Memory B cell (primary cell): ENCODE results near the gene GLT1D1.

Source experiments
- ATAC-seq: fragments of 150-1000 bp; cut with Tn5 transposase; 2 replicates; pipeline ENCODE4 v1.10.0; 2021; ENCODE audit warnings: low read depth, mild to moderate bottlenecking, moderate library complexity
- DNase-seq, 2 donors: peaks; one replicate each; pipeline ENCODE4 v3.0.0; 2022; ENCODE audit warnings: low spot score in 2 of 2
- H3K27ac Mint-ChIP-seq: one replicate; pipeline ENCODE4 v1.8.0; 2022; ENCODE audit warnings: mild to moderate bottlenecking, moderate library complexity, mixed read lengths
- H3K27me3 Mint-ChIP-seq: one replicate; pipeline ENCODE4 v1.8.0; 2022; ENCODE audit warnings: mixed read lengths
- H3K36me3 Mint-ChIP-seq: one replicate; pipeline ENCODE4 v1.8.0; 2022; ENCODE audit warnings: mild to moderate bottlenecking, mixed read lengths
- H3K4me1 Mint-ChIP-seq: one replicate; pipeline ENCODE4 v1.8.0; 2022; ENCODE audit warnings: mixed read lengths
- H3K4me3 Mint-ChIP-seq: one replicate; pipeline ENCODE4 v1.8.0; 2022; ENCODE audit warnings: mild to moderate bottlenecking, moderate library complexity, mixed read lengths
- H3K9me3 Mint-ChIP-seq: one replicate; pipeline ENCODE4 v1.8.0; 2022; ENCODE audit warnings: mixed read lengths

Gene GLT1D1

DNA sequence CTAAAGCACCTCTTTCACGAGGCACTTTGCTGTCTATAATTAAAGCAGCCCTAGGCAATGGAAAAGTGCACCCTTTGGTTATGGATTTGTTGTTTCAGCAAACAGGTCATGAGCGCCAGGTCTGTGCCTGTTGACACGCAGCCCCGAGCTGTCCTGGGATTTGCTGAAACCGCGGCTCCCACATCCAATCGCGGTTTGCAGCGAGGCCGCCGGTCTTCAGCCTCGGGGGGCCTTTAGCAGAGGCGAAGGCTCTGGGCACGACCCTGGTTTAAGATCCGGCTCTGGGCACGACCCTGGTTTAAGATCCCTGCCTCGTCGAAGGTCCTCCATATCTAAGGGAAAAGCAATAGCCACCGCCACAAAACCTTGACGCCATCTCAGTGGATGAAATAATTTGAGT, 79.2 kb downstream of the GLT1D1 start:
- Mint-ChIP-seq H3K9me3 (peaks cover 3% of the 10 kb centered on the region), H3K27me3 (peaks cover 5% of the 10 kb centered on the region), H3K27ac (no peak overlapping the region), H3K4me1 (no peaks in the 10 kb centered on the region), H3K4me3 (no peak overlapping the region), H3K36me3 (no peaks in the 10 kb centered on the region)
- ATAC-seq = no peak
- DNase-seq = no peak

DNA sequence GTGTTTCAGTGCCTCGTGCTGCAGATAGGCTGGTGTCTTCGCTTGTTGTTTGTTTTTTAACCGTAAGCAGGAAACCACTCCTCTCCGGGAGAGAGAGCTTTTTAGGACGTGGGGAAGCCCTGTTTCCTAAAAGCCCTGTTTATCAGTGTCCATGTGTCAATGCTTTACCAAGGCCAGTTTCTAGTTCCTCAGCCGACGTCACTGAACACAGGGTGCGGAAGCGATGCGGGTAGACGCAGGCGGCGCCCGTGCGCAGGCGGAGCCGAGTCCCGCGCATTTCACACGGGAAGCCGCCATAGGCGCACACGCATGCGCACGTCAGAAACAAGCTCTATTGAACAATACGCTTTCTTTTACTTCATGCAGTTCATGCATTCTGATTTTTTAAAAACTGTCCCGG, 79.8 kb downstream of the GLT1D1 start:
- no peak for DNase-seq
- H3K9me3 Mint-ChIP-seq = peaks cover 4% of the 10 kb centered on the region

DNA sequence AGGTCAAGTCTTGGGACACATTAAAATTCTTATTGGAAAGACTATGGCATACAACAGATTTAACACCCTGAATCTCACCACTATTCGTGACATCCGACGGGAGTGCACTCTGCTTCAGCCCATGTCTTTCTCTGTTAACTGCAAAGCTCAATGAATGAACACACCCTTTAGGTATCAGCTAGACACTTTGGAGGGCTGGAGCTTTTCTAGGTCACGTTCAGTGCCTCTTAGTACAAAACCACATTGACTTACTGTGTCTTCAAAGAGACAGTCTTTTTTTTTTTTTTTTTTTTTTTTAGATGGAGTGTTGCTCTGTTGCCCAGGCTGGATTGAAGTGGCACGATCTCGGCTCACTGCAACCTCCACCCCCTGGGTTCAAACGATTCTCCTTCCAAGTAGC, 80.6 kb downstream of the GLT1D1 start:
- ATAC-seq (no peak), DNase-seq (no peak)
- Mint-ChIP-seq H3K4me3 (no peak overlapping the region), H3K27me3 (peaks cover 5% of the 10 kb centered on the region), H3K36me3 (no peaks in the 10 kb centered on the region), H3K9me3 (peaks cover 4% of the 10 kb centered on the region), H3K4me1 (no peaks in the 10 kb centered on the region), H3K27ac (no peak overlapping the region)

More for the DNA sequence above, 79.8 kb downstream of the GLT1D1 start:
- ATAC-seq = no peak
- Mint-ChIP-seq H3K4me3 (no peak overlapping the region), H3K4me1 (no peaks in the 10 kb centered on the region), H3K27me3 (peaks cover 5% of the 10 kb centered on the region), H3K36me3 (no peaks in the 10 kb centered on the region), H3K27ac (no peak overlapping the region)

DNA sequence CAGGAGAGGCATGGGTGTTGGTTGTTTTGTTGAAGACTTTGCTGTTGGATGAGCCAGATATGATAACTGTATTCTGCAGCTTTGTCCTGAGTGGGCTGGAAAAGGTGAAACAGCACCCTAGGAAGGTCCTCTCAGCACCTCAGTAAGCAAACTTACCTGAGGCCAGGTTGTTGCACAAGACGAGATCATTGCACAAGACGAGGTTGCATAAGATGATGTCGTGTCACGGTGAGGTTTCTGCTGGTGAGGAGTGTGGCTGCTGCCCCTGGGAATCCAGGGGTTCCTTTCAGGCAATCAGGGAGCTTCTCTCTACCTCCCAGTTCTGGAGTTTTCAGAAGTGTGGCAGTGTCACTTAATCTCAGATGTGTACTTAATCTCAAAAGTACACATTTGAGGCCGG, 85.6 kb downstream of the GLT1D1 start:
- no peak overlapping the region for H3K27ac Mint-ChIP-seq
- no peak for ATAC-seq
- no peak for DNase-seq
- no peaks in the 10 kb centered on the region for H3K36me3 Mint-ChIP-seq
- no peaks in the 10 kb centered on the region for H3K4me1 Mint-ChIP-seq
- H3K9me3 Mint-ChIP-seq = peaks cover 4% of the 10 kb centered on the region
- H3K4me3 Mint-ChIP-seq = no peak overlapping the region
- peaks cover 7% of the 10 kb centered on the region for H3K27me3 Mint-ChIP-seq

DNA sequence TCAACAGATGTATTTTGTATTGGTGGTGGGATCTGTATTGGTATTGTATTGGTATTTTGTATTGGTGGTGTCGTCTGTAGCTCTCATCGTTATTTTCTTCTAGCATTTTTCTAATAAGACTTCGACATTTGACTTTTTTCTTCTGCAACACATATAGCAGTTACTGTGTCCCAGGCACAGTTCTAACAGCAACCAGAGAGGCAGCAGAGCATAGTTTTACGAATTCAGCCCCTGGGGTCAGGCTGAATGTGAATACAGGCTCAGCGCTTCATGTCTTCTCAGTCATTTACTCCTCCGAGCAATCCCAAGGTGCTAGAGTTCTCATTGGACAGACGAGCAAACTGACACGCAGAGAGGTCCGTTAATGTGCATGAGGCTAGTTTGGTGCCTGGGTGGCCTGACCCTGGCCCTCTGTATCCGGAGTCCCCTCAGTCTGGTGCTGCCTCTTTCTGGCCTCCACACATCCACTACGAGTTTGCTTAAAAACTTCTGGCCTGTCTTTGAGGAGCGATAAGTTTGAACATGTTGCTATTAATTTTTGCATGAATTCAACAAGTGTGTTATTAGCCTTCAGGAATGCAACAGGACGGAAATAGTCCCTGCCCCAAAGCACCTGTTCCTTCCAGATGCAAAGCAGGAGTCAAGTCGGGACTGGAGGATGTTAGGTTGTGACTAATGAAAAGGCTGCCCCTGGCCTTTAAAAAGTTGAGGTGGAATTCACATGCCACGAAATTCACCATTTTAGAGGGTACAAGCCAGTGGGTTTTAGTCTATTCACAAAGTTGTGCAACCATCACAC, 87.0 kb downstream of the GLT1D1 start:
- H3K4me3 Mint-ChIP-seq = no peak overlapping the region
- H3K27ac Mint-ChIP-seq = no peak overlapping the region
- peaks cover 4% of the 10 kb centered on the region for H3K9me3 Mint-ChIP-seq
- H3K27me3 Mint-ChIP-seq = peaks cover 7% of the 10 kb centered on the region
- DNase-seq (no peak), ATAC-seq (no peak)
- no peaks in the 10 kb centered on the region for H3K36me3 Mint-ChIP-seq
- no peaks in the 10 kb centered on the region for H3K4me1 Mint-ChIP-seq

DNA sequence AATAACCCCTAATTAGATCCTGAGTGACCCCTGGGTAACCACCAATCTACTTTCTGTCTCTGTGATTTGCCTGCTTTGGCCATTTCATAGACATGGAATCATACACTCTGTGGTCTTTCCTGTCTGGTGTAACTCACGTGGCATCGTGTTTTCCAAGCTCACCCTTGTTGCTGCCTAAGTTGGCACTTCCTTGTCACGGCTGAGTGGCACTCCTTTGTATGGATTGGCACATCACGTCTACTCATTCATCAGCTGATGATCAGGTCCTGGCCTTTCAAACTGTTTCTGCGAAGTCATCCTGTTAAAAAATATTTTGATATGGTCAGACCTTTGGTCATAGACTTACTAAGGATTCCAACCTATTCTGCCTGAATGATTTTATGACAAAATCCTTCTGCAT, 87.7 kb downstream of the GLT1D1 start:
- Mint-ChIP-seq H3K27me3 (peaks cover 9% of the 10 kb centered on the region), H3K9me3 (peaks cover 4% of the 10 kb centered on the region), H3K4me1 (no peaks in the 10 kb centered on the region), H3K27ac (no peak overlapping the region), H3K4me3 (no peak overlapping the region), H3K36me3 (no peaks in the 10 kb centered on the region)
- DNase-seq (no peak), ATAC-seq (no peak)

DNA sequence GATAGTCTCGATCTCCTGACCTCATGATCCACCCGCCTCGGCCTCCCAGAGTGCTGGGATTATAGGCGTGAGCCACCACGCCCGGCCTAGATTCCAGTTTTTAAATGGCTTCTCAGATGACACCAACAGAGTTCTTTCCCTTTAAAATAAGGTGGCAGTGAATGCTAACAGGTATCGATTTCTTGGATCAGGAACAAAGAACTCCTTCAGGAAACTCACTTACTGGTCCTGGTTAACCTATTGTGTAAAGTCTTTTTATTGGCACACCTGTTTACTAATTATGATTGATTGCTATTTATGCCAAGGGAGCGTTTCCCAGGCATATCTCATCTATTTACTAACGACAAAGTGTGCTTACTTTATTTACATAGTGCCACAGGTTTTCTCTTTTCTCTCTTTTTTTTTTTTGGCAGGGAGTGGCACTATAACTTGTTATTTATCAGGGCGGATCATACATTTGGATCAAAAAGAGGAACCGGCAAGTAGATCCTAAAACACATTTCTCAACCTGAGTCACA, 89.7 kb downstream of the GLT1D1 start:
- DNase-seq = no peak
- H3K36me3 Mint-ChIP-seq = no peaks in the 10 kb centered on the region
- H3K9me3 Mint-ChIP-seq = no peaks in the 10 kb centered on the region
- H3K4me3 Mint-ChIP-seq = no peak overlapping the region
- no peak for ATAC-seq
- no peak overlapping the region for H3K27ac Mint-ChIP-seq
- peaks cover 9% of the 10 kb centered on the region for H3K27me3 Mint-ChIP-seq
- no peaks in the 10 kb centered on the region for H3K4me1 Mint-ChIP-seq

DNA sequence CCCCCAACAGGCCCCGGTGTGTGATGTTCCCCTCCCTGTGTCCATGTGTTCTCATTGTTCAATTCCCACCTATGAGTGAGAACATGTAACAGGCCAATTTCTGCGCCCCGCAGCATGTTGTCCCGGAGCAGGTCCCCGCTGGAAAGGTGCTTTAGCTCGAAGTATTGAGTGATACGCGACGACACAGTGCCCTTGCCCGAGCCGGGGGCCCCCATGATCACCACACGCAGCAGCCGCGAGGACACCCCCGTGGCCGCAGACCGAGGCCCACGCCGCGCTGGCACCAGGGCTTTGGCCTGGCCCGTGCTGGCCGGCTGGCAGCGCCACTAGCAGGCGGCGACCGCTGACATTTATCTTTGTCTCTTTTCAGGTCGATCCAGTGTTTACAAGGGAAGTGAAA, 91.7 kb downstream of the GLT1D1 start:
- H3K36me3 Mint-ChIP-seq = no peaks in the 10 kb centered on the region
- DNase-seq (no peak), ATAC-seq (no peak)
- H3K27ac Mint-ChIP-seq = no peak overlapping the region
- H3K9me3 Mint-ChIP-seq = no peaks in the 10 kb centered on the region
- peaks cover 9% of the 10 kb centered on the region for H3K27me3 Mint-ChIP-seq
- H3K4me3 Mint-ChIP-seq = no peak overlapping the region
- no peaks in the 10 kb centered on the region for H3K4me1 Mint-ChIP-seq

DNA sequence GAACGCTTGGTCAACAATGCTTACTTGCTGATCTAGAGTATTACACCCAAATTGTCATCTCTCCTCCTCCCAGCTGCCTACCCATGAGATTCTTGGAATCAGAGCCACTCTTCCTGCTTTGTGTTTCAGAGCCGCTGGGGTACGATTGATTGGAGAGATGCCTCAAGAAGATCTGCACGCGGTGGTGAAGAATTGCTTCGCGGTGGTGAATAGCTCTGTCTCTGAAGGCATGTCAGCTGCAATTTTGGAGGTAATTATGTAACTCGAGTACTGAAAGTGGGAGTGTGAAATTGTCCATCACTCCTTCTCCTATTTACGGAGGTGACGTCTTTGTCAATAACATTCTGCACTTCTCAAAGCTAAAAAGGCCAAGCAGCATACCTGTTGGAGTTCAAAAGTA, 93.9 kb downstream of the GLT1D1 start:
- H3K4me1 Mint-ChIP-seq = peaks cover 3% of the 10 kb centered on the region
- no peaks in the 10 kb centered on the region for H3K36me3 Mint-ChIP-seq
- H3K9me3 Mint-ChIP-seq = no peaks in the 10 kb centered on the region
- DNase-seq (no peak), ATAC-seq (no peak)
- H3K27me3 Mint-ChIP-seq = peaks cover 11% of the 10 kb centered on the region
- no peak overlapping the region for H3K27ac Mint-ChIP-seq
- H3K4me3 Mint-ChIP-seq = no peak overlapping the region

DNA sequence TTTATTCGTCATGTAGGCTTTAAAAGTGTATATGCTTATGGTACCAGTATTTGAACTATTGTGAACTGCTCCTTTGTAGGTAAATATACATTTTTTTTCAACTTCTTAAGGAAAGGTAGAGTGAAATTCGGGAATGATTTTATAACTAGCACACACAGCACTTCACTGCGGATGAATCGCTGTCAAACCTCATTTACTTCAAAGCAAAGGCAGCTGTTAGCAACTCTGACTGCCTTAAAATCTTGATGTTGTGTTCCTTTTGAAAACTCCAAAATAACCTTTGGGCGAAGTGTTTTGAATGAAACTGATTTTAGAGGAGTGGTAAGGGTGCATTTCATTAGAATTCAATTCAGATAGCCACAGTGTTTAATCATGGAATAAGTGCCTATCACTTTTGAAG, 95.8 kb downstream of the GLT1D1 start:
- ATAC-seq (no peak), DNase-seq (no peak)
- H3K4me3 Mint-ChIP-seq = no peak overlapping the region
- peaks cover 3% of the 10 kb centered on the region for H3K4me1 Mint-ChIP-seq
- H3K27ac Mint-ChIP-seq = no peak overlapping the region
- no peaks in the 10 kb centered on the region for H3K36me3 Mint-ChIP-seq
- H3K27me3 Mint-ChIP-seq = peaks cover 11% of the 10 kb centered on the region
- H3K9me3 Mint-ChIP-seq = no peaks in the 10 kb centered on the region

DNA sequence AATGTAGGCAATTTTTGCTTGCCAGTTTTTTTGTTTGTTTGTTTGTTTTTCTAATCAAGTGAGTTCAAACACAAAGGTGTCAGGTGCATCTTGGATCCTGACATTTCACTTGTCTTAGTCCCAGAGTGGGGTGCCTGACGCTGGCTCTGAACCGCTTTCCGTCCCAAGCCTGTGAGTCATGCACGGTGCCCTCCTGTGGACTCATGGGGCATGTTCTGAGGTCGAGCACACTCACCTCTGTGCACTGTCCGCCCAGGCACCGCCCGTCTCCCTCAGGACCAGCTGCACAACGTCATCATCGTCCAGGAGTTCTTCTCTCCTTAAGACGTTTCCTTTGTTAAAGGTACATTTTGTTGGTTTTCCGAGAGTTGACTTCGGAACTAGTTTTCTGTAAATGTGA, 98.2 kb downstream of the GLT1D1 start:
- H3K4me1 Mint-ChIP-seq = peaks cover 3% of the 10 kb centered on the region
- H3K27me3 Mint-ChIP-seq = peaks cover 10% of the 10 kb centered on the region
- H3K9me3 Mint-ChIP-seq = no peaks in the 10 kb centered on the region
- DNase-seq (no peak), ATAC-seq (no peak)
- H3K27ac Mint-ChIP-seq = no peak overlapping the region
- H3K36me3 Mint-ChIP-seq = no peaks in the 10 kb centered on the region
- H3K4me3 Mint-ChIP-seq = no peak overlapping the region

DNA sequence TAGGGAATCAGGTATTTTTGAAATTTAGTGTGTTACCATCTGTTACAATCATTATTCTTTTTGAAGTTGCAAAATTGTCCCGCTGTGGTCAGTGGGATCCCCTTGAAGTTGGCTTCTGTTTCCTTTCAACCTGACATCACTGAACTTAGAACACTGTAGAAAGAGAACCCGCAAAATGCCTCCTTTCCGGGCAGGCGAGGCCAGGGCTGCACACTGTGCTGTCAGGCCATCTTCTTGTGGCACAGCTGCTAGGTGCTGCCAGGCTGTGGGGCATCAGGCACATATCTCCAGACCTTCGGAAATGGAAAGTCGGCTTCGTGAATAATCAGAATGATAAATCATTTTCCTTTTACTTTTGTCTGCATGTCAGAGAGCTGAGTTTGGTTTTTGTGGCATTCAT, 103.5 kb downstream of the GLT1D1 start:
- Mint-ChIP-seq H3K27ac (no peak overlapping the region), H3K36me3 (no peaks in the 10 kb centered on the region), H3K9me3 (peaks cover 2% of the 10 kb centered on the region), H3K4me3 (no peak overlapping the region), H3K4me1 (peaks cover 1% of the 10 kb centered on the region), H3K27me3 (peaks cover 12% of the 10 kb centered on the region)
- ATAC-seq (no peak), DNase-seq (no peak)

DNA sequence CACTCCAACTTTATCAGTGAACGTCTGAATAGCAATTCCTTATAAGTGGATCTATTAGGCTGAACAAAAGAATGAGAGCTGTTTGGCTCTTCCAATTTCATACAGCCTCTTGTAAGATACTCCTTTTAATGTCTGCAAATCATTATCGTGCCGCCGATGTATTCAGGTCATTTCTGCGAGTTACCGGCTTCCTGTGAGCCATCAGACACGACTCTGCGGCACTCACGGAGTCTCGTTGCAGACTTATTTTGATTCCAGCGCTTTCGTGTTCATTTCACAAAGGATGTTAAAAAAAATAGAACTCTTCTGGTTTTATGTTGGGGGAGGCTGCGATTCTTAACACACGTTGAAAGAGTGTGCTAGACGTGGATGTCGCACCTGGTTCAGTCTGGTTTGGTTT, 106.6 kb downstream of the GLT1D1 start:
- Mint-ChIP-seq H3K4me1 (no peaks in the 10 kb centered on the region), H3K36me3 (peaks cover 5% of the 10 kb centered on the region), H3K27me3 (peaks cover 18% of the 10 kb centered on the region), H3K4me3 (no peak overlapping the region), H3K9me3 (peaks cover 6% of the 10 kb centered on the region), H3K27ac (no peak overlapping the region)
- ATAC-seq (no peak), DNase-seq (no peak)

DNA sequence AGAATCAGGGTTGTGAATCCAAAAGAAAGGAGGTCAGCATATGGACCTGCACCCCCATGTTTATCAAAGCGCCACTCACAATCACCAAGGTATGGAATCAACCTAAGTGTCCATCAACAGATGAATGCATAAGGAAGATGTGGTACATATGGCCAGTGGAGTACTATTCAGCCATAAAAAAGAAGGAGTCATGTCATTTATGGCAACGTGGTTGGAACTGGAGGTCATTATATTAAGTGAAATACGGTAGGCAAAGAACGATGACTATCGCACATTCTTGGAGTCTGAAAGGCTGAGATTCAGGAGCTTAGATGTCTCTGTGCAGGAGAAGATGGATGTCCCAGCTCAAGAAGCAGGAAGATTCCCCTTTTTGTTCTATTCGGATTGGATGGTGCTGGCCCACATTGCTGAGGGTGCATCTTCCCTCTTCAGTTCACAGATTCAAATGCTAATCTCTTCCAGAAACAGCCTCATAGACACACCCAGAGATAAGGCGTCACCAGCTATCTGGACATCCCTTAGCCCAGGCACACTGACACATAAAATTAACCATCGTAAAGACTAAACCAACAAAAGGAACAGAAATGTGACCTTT, 108.1 kb downstream of the GLT1D1 start:
- H3K9me3 Mint-ChIP-seq = peaks cover 8% of the 10 kb centered on the region
- H3K27me3 Mint-ChIP-seq = peaks cover 18% of the 10 kb centered on the region
- ATAC-seq (no peak), DNase-seq (no peak)
- no peak overlapping the region for H3K27ac Mint-ChIP-seq
- H3K4me3 Mint-ChIP-seq = no peak overlapping the region
- H3K36me3 Mint-ChIP-seq = peaks cover 5% of the 10 kb centered on the region
- peaks cover 3% of the 10 kb centered on the region for H3K4me1 Mint-ChIP-seq

DNA sequence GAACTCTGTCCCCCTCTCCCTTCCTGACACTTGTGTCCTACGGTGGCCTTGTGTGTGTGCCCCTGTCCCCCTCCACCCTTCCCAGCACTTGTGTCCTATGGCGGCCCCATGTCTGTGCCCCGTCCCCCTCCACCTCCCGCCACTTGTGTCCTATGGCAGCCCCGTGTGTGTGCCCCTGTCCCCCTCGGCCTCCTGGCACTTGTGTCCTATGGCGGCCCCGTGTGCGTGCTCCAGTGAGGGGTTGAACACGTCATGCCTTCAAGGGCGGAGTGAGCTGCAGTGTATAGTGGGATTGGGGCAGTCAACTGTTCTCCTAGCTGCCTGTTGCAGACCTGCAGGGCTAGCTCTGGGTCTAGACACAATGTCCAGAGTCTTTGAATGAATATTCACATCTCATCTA, 108.7 kb downstream of the GLT1D1 start:
- DNase-seq = no peak
- Mint-ChIP-seq H3K36me3 (peaks cover 5% of the 10 kb centered on the region), H3K27ac (no peak overlapping the region), H3K4me1 (peaks cover 4% of the 10 kb centered on the region), H3K4me3 (no peak overlapping the region), H3K27me3 (peaks cover 15% of the 10 kb centered on the region), H3K9me3 (peaks cover 8% of the 10 kb centered on the region)
- no peak for ATAC-seq
